OCI-LY1 (cell line): ENCODE measurements around the gene TSN.

ENCODE experiments used
- H2AFZ ChIP-seq: fragments of 200-600 bp; sonication (generic), shearing (Covaris generic); 2 replicates; pipeline ENCODE4 v1.6.0; 2014; ENCODE audit warnings: antibody characterized with exemption, mild to moderate bottlenecking, low read length
- H3F3A ChIP-seq: fragments of 200-600 bp; sonication (generic), shearing (Covaris generic); 2 replicates; pipeline ENCODE4 v1.6.0; 2014; ENCODE audit warnings: mild to moderate bottlenecking, antibody characterized with exemption, low read length, moderate library complexity; ENCODE audit not compliant: insufficient read depth
- H3K27ac ChIP-seq: fragments of 200-600 bp; sonication (generic); 2 replicates; pipeline ENCODE4 v1.5.1; 2014; ENCODE audit warnings: low read length, mixed run types, mild to moderate bottlenecking, low read depth; ENCODE audit not compliant: poor library complexity, severe bottlenecking
- H3K27me3 ChIP-seq: fragments of 200-600 bp; sonication (generic); 2 replicates; pipeline ENCODE4 v1.6.0; 2014; ENCODE audit warnings: antibody characterized with exemption, mild to moderate bottlenecking, low read length, moderate library complexity; ENCODE audit not compliant: insufficient read depth
- H3K36me3 ChIP-seq: fragments of 200-600 bp; sonication (generic); 2 replicates; pipeline ENCODE4 v1.6.1; 2014; ENCODE audit warnings: mild to moderate bottlenecking, antibody characterized with exemption, low read length, moderate library complexity, mixed read lengths; ENCODE audit not compliant: insufficient read depth
- H3K4me1 ChIP-seq: fragments of 200-600 bp; sonication (generic); 2 replicates; pipeline ENCODE4 v1.5.1; 2014; ENCODE audit warnings: mild to moderate bottlenecking, low read length, moderate library complexity; ENCODE audit not compliant: insufficient read depth, severe bottlenecking
- H3K4me2 ChIP-seq: fragments of 200-600 bp; sonication (generic), shearing (Covaris generic); 2 replicates; pipeline ENCODE4 v1.6.1; 2014; ENCODE audit warnings: low read length
- H3K4me3 ChIP-seq: fragments of 200-600 bp; sonication (generic); 2 replicates; pipeline ENCODE4 v1.5.1; 2014; ENCODE audit warnings: low read length, low read depth, mild to moderate bottlenecking, mixed read lengths; ENCODE audit not compliant: poor library complexity, severe bottlenecking
- H3K79me2 ChIP-seq: fragments of 200-600 bp; shearing (Covaris generic); 2 replicates; pipeline ENCODE4 v1.6.1; 2016; ENCODE audit warnings: mixed run types, low read length, mixed read lengths; ENCODE audit not compliant: insufficient read depth
- H3K9ac ChIP-seq: fragments of 200-600 bp; sonication (generic), shearing (Covaris generic); 2 replicates; pipeline ENCODE4 v1.6.1; 2014; ENCODE audit warnings: mild to moderate bottlenecking, low read length, mixed read lengths
- H3K9me2 ChIP-seq: fragments of 200-600 bp; sonication (generic), shearing (Covaris generic); 2 replicates; pipeline ENCODE4 v1.6.1; 2014; ENCODE audit warnings: low read depth, mild to moderate bottlenecking, low read length, mixed read lengths
- H3K9me3 ChIP-seq: fragments of 200-600 bp; shearing (Covaris generic); 2 replicates; pipeline ENCODE4 v1.6.1; 2014; ENCODE audit warnings: low read length, mixed read lengths
- H4K20me1 ChIP-seq: fragments of 200-600 bp; sonication (generic), shearing (Covaris generic); 2 replicates; pipeline ENCODE4 v1.6.0; 2016; ENCODE audit warnings: mild to moderate bottlenecking, low read length; ENCODE audit not compliant: insufficient read depth
- EZH2 ChIP-seq: fragments of 200-600 bp; sonication (generic), shearing (Covaris generic); IDR thresholded peaks from 2 replicates; pipeline ENCODE4 v1.8.0; 2017; ENCODE audit warnings: borderline replicate concordance, mixed run types, mild to moderate bottlenecking, antibody characterized with exemption, low read length, moderate library complexity, mixed read lengths
- TF ChIP-seq, protein P1 (sequence below): fragments of 200-600 bp; sonication (generic), shearing (Covaris generic); IDR thresholded peaks from 2 replicates; pipeline ENCODE4 v1.5.1; 2017; ENCODE audit warnings: mild to moderate bottlenecking, antibody characterized with exemption, low read length, moderate library complexity, mixed read lengths

TSN gene

GRCh38 chr2:121722479-121722878 is 33.0 kb upstream of the TSN start:
- no peak overlapping the region for H3K27ac ChIP-seq
- H3F3A ChIP-seq = peaks cover 5% of the 10 kb centered on the region; the same call in 1 of the 2 replicates
- no peak overlapping the region for H3K4me3 ChIP-seq
- no peak overlapping the region for H3K9ac ChIP-seq
- H3K36me3 ChIP-seq = peaks cover 21% of the 10 kb centered on the region
- no peaks in the 10 kb centered on the region for H3K9me3 ChIP-seq
- H3K4me1 ChIP-seq = no peaks in the 10 kb centered on the region
- no peaks in the 10 kb centered on the region for H3K79me2 ChIP-seq
- no peaks in the 10 kb centered on the region for H3K9me2 ChIP-seq
- no peak overlapping the region for H2AFZ ChIP-seq
- H4K20me1 ChIP-seq = no peaks in the 10 kb centered on the region
- no peak for TF ChIP-seq EZH2
- TF ChIP-seq, protein P1, sequence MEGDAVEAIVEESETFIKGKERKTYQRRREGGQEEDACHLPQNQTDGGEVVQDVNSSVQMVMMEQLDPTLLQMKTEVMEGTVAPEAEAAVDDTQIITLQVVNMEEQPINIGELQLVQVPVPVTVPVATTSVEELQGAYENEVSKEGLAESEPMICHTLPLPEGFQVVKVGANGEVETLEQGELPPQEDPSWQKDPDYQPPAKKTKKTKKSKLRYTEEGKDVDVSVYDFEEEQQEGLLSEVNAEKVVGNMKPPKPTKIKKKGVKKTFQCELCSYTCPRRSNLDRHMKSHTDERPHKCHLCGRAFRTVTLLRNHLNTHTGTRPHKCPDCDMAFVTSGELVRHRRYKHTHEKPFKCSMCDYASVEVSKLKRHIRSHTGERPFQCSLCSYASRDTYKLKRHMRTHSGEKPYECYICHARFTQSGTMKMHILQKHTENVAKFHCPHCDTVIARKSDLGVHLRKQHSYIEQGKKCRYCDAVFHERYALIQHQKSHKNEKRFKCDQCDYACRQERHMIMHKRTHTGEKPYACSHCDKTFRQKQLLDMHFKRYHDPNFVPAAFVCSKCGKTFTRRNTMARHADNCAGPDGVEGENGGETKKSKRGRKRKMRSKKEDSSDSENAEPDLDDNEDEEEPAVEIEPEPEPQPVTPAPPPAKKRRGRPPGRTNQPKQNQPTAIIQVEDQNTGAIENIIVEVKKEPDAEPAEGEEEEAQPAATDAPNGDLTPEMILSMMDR = no peak
- no peak overlapping the region for H3K4me2 ChIP-seq
- no peaks in the 10 kb centered on the region for H3K27me3 ChIP-seq

DNA sequence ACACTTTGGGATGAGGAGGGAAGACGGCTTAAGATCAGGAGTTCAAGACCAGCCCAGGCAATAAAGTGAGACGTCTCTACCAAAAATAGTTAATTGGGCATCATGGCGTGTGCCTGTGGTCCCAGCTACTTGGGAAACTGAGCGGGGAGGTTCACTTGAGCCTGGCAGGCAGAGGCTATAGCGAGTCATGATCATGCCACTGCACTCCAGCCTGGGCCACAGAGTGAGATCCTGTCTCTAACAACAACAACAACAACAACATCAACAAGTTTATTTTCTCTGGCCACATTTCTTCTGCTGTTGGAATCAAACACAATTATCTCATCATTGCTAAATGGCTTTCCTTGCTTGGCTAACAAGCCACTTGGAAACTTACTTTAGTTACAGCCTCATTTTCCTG is 32.1 kb upstream of the TSN start:
- no peak overlapping the region for H3K4me3 ChIP-seq
- H3K9me2 ChIP-seq = no peaks in the 10 kb centered on the region
- H4K20me1 ChIP-seq = no peaks in the 10 kb centered on the region
- H3F3A ChIP-seq = peaks cover 5% of the 10 kb centered on the region; the same call in 1 of the 2 replicates
- no peaks in the 10 kb centered on the region for H3K79me2 ChIP-seq
- no peaks in the 10 kb centered on the region for H3K27me3 ChIP-seq
- peaks cover 29% of the 10 kb centered on the region for H3K36me3 ChIP-seq
- H3K9me3 ChIP-seq = no peaks in the 10 kb centered on the region
- H3K9ac ChIP-seq = no peak overlapping the region
- no peak overlapping the region for H2AFZ ChIP-seq
- H3K4me1 ChIP-seq = no peaks in the 10 kb centered on the region
- no peak for TF ChIP-seq EZH2
- TF ChIP-seq, protein P1 = no peak
- no peak overlapping the region for H3K4me2 ChIP-seq
- no peak overlapping the region for H3K27ac ChIP-seq

DNA sequence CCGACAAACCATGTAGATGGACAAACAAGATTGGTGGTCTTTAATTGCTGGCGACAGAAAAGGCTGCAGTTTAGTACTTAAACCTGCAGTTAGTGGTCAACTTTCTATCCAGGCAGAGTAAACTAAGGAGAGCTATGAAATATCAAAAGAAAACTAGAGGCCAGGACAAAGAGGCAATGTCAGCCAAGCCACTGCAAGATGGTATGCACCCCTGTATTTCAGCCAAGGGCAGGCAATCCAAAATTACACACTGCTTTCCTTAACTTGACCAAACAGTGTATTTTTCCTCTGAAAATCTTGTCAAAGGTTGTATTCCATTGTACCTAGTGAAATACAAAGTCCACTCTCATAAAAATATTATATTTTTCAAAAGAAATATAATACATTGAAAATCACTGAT is 28.1 kb upstream of the TSN start:
- H2AFZ ChIP-seq = no peak overlapping the region
- no peak overlapping the region for H3K27ac ChIP-seq
- peaks cover 69% of the 10 kb centered on the region for H3K36me3 ChIP-seq
- no peaks in the 10 kb centered on the region for H3K9me2 ChIP-seq
- H3K4me2 ChIP-seq = no peak overlapping the region
- H4K20me1 ChIP-seq = no peaks in the 10 kb centered on the region
- no peaks in the 10 kb centered on the region for H3K79me2 ChIP-seq
- peaks cover 5% of the 10 kb centered on the region; the same call in 1 of the 2 replicates for H3F3A ChIP-seq
- H3K9me3 ChIP-seq = no peaks in the 10 kb centered on the region
- no peaks in the 10 kb centered on the region for H3K27me3 ChIP-seq
- TF ChIP-seq, protein P1 = no peak
- no peak for TF ChIP-seq EZH2
- H3K4me1 ChIP-seq = no peaks in the 10 kb centered on the region
- no peak overlapping the region for H3K9ac ChIP-seq
- no peak overlapping the region for H3K4me3 ChIP-seq
